Epithelial cell of proximal tubule (primary cell): ENCODE measurements around the gene MRPL43. TPM values are rescaled to one million over a fixed set of nuclear protein-coding genes. Genes with fewer than 3 reads are reported as not detected.
"Not testable (repeated sequence)": the region's sequence is repeated elsewhere in the genome, so short reads cannot be mapped to it uniquely, and the experiment has no call there.

Experiments used
- DNase-seq: peaks from one replicate; pipeline ENCODE4 v3.0.0-alpha.2; 2011; ENCODE audit warnings: low read depth
- H3K4me3 ChIP-seq: 2 replicates; pipeline ENCODE4 v1.5.1; 2011; ENCODE audit warnings: low read depth, mild to moderate bottlenecking, low read length
- CTCF ChIP-seq: conservative IDR thresholded peaks from 2 replicates; pipeline ENCODE4 v1.5.1; 2012; ENCODE audit warnings: low read depth, mild to moderate bottlenecking, low read length
- total RNA-seq: library from RNA; depleted of rRNA; stranded (reverse); fragments of >200 nt; gene quantifications from 2 replicates; pipeline ENCODE4 v1.2.3, GENCODE V29; 2015

MRPL43 gene
- total RNA-seq, 1 donor from 2014 or later = 99.6 TPM

GRCh38 chr10:100977436-100977835 is 9.9 kb downstream of the MRPL43 start:
- no peak for TF ChIP-seq CTCF
- no peak for DNase-seq
- no peak overlapping the region for H3K4me3 ChIP-seq

GRCh38 chr10:100976906-100977305 is 10.4 kb downstream of the MRPL43 start:
- no peak overlapping the region for H3K4me3 ChIP-seq
- no peak for DNase-seq
- TF ChIP-seq CTCF = no peak

DNA sequence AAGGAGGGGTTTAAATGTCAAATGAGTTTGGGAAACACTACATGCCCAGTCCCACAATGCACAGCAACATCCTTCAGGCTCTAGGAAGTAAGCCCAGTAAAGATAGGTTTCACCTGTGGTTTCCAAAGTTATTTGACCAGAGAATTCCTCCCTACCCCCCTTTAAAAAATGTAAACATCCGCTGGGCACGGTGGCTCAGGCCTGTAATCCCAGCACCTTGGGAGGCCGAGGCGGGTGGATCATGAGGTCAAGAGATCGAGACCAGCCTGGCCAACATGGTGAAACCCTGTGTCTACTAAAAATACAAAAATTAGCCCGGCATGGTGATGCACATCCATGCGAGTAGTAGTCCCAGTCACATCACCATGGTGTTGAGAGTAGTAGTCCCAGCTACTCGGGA is 11.9 kb downstream of the MRPL43 start:
- DNase-seq, H3K4me3 ChIP-seq: not testable (repeated sequence)

DNA sequence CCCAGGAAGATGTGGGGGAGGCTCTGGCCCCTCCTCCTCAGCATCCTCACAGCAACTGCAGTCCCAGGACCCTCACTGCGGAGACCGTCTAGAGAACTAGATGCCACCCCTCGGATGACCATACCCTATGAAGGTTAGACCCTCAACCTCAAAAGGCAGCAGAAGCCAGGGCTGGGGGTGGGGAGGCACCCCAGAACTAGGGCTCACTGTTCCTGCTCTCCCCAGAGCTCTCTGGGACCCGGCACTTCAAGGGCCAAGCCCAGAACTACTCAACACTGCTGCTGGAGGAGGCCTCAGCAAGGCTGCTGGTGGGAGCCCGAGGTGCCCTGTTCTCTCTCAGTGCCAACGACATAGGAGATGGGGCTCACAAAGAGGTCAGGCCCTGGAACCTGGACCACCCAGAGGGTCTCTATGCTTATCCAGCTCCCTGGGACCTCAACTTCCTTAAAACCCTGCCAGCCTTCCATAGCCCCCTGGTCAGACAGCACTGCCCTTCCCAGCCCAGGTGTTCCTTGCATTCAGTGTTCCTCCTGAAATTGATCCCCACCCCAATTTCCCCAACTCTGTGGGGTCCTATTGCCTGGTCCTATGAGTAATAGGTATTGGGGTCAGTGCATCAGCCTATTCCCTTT is 14.3 kb downstream of the MRPL43 start:
- TF ChIP-seq CTCF = no peak

DNA sequence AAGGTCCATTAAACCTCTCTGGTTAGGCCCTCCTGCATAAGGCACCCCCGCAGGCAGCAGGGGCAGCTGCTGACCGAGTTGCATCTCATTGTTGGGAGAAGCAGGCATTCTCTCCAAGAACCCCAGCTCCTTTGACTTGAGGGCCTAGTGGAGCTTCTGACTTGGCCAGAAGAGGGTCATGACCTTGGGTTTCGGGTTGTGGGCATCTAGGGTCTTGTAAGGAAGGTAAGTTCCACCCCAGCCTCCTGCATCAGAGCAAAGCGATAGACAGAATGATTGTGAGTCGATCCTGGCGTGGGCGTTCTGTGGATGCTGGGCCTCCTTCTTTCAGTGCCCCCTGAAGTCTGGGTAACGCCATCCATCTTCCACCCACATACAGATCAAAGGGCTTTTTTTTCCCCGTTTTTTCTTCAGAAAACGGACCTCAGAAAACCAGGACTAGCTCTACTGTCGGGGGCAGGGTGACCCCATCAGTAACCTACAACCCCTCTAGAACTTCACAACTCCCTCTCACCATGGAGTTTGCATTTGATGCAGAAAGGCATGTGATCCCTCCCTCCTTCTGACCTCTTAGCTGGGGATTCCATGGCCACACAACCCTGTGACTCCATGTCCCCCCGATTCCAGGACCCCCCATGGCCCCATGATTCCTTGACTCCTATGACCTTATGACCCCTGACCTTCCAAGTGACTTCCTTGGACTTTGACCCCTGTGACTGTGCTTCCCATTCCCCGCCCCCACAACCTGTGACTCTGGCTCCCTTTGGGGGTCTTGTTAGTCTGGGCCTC is 15.0 kb downstream of the MRPL43 start:
- no peak for DNase-seq
- no peak overlapping the region for H3K4me3 ChIP-seq
- no peak for TF ChIP-seq CTCF

More for the DNA sequence above, 14.3 kb downstream of the MRPL43 start:
- no peak overlapping the region for H3K4me3 ChIP-seq
- no peak for DNase-seq

GRCh38 chr10:100970914-100971811 is 16.1 kb downstream of the MRPL43 start:
- TF ChIP-seq CTCF = no peak
- H3K4me3 ChIP-seq = no peak overlapping the region
- no peak for DNase-seq
